ENCODE data around the gene NKX2-3.

- TF ChIP-seq CTCF (conservative IDR thresholded peaks at IDR 0.05; ENCODE audit: low read length) (no peak), EZH2phosphoT487 (IDR thresholded peaks at IDR 0.05; ENCODE audit: borderline replicate concordance, low read depth, low read length) (no peak)
Measured at GRCh38 chr10:99558708-99559107, 26.0 kb downstream of the NKX2-3 start.

Measured in OCI-LY7 (cell line).